Heart right ventricle (tissue), 16 donors: ENCODE measurements around the gene CDC42BPG. TPM values are rescaled to one million over a fixed set of nuclear protein-coding genes. Genes with fewer than 3 reads are reported as not detected.

Source experiments
- ATAC-seq, 8 donors: fragments of 200-7000 bp; cut with Tn5 transposase; one replicate each; pipeline ENCODE4 v1.9.1; 2020; ENCODE audit warnings: mild to moderate bottlenecking in 8 of 8, moderate library complexity in 8 of 8, moderate number of reproducible peaks in 1 of 8
- DNase-seq, 2 donors: peaks; one replicate each; pipeline ENCODE4 v3.0.0-alpha.2; 2020
- H3K27ac ChIP-seq, 10 donors: fragments of 200-600 bp; sonication (generic) in 2 of 10; one replicate each; pipeline versions ENCODE4 v1.5.0 to v1.8.0; 2020 to 2022; ENCODE audit warnings: mild to moderate bottlenecking in 3 of 10
- H3K27me3 ChIP-seq, 7 donors: fragments of 200-600 bp; one replicate each; pipeline ENCODE4 v1.8.0; 2021 to 2022; ENCODE audit warnings: mild to moderate bottlenecking in 2 of 7
- H3K36me3 ChIP-seq, 9 donors: fragments of 200-600 bp; sonication (generic) in 1 of 9; one replicate each; pipeline versions ENCODE4 v1.5.0 to v1.8.0; 2020 to 2022; ENCODE audit warnings: mild to moderate bottlenecking in 2 of 9
- H3K4me1 ChIP-seq, 9 donors: fragments of 200-600 bp; sonication (generic) in 1 of 9; one replicate each; pipeline versions ENCODE4 v1.5.0 to v1.8.0; 2020 to 2022; ENCODE audit warnings: mild to moderate bottlenecking in 4 of 9
- H3K4me3 ChIP-seq, 10 donors: fragments of 200-600 bp; sonication (generic) in 2 of 10; one replicate each; pipeline versions ENCODE4 v1.5.0 to v1.8.0; 2020 to 2022; ENCODE audit warnings: mild to moderate bottlenecking in 7 of 10, moderate library complexity in 2 of 10
- H3K9me3 ChIP-seq, 11 donors: fragments of 200-600 bp in 10 of 11; sonication (generic) in 2 of 11; one replicate each; pipeline versions ENCODE4 v1.5.0 to v1.8.0; 2013 to 2022; ENCODE audit warnings: mild to moderate bottlenecking in 2 of 11, control low read depth in 1 of 11, moderate library complexity in 1 of 11
- WGBS, 2 donors: extraction: QIAGEN DNeasy Blood & Tissue Kit; methylation state at CpG; one replicate each; pipeline ENCODE4 v1.1.7; 2013; ENCODE audit warnings: inconsistent platforms in 1 of 2; 5-methylcytosine and 5-hydroxymethylcytosine counted together
- intact Hi-C, 10 donors: fragments of 100-400 bp; cut with DNase I; formaldehyde crosslinking; loops; one replicate each; pipeline versions ENCODE4 v1.11.1 to v1.14.2; 2022
- polyA plus RNA-seq, 2 donors: library from polyadenylated mRNA; stranded (reverse); fragments of 200-250 nt; gene quantifications; one replicate each; pipeline ENCODE4 v1.2.3, GENCODE V29; 2013
- total RNA-seq, 10 donors: library from RNA; stranded (reverse); fragmentation: NEBNext Ultra II Directional in 3 of 10; extraction: Animal tissue kit (Norgen Biotek cat#: 25700) in 3 of 10; gene quantifications; one replicate each; pipeline versions ENCODE4 v1.2.1 to v1.2.4, GENCODE V29; 2021 to 2023
- TF ChIP-seq, protein P1 (sequence below), 9 donors: fragments of 200-600 bp; sonication (generic) in 2 of 9; IDR thresholded peaks; one replicate each; pipeline versions ENCODE4 v1.5.0 to v1.8.0; 2021 to 2022; ENCODE audit warnings: antibody characterized with exemption in 9 of 9, mild to moderate bottlenecking in 5 of 9, moderate library complexity in 1 of 9
- donor health status: Arrhythmogenic right ventricular cardiomyopathy.
- donor health status: ischemic (EF 13 %, LVEDD 7.1; RV severe dilation, severe dysfunction).
- donor health status: healthy with polysubstance abuse.
- donor health status: DM: no; HTN: yes; CAD: no.
- donor health status: DM: no; HTN: no; CAD: no.
- donor health status: ischemic (EF 25% LVEDD 6.9; RV normal size, moderate dysfunction).
- donor health status: ischemic (EF 25% LVEDD 5.7; RV mildly dilated, moderate dysfunction).
- donor health status: healthy.
- donor health status: DM: yes; HTN: yes; CAD: no.
- donor health status: Ischemic cardiomyopathy.
- donor health status: ischemic (EF 35%, LVEDD 5.7; RV mildly dilated, moderate dysfunction).
- donor health status: nonischemic (EF 11% LVEDD 7.7; RV severe dilation, severe dysfunction).
- donor health status: DM: yes; HTN: yes; CAD: no.
- donor health status: PGD.
- donor health status: ischemic (EF 29% LVEDD 5.4; RV normal size, mild dysfunction).
- donor health status: nonischemic (EF 23%, LVEDD 6.1; RV moderate dilation, normal function).

CDC42BPG gene
- total and polyA plus RNA-seq, 12 donors, result 0.04 to 1.3 (median 0.27) TPM

DNA sequence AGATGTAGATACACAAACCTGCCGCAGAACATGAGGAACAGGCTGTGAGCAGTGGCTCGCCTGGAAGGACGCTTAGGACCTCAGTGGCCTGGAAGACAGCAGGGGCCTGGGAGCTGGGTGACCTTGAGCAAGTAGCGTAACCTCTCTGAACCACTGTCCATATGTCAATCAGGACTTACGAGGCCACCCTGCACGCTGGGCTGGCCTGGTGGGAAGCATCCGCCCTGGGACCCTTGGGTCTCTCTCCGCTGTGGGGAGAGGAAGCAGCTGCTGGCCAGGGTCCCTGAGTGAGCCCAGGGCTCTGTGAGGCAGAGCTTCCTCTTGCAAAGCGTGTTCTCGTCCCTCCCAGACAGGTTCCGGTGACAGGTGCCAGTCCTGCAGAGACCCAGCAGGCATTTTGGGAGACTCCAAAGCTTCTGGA, 48.0 kb upstream of the CDC42BPG start:
- ATAC-seq (peak in 2 of 8 donors; percentile 2 to 10), DNase-seq (peak in 1 of 2 donors; percentile 62)
- 52 to 66% methylated on average over 11 of the region's 11 CpGs for WGBS, 2 donors
- Histone ChIP-seq H3K27me3 (no peaks in the 10 kb centered on the region), H3K36me3 (peaks cover 0 to 31% (median 3%) of the 10 kb centered on the region in 9 donors), H3K9me3 (no peaks in the 10 kb centered on the region), H3K4me1 (peaks cover 15 to 57% (median 40%) of the 10 kb centered on the region in 9 donors), H3K27ac (peak overlapping the region in 8 of 10 donors; percentile 34 to 77 (median 66)), H3K4me3 (no peak overlapping the region)
- intact Hi-C loops, result loop anchor here in 5 of 10 donors (1.0 to 10.0 kb wide), 3 partner anchors 44 to 108 kb away; no protein-coding TSS in a partner anchor
- TF ChIP-seq, protein P1, sequence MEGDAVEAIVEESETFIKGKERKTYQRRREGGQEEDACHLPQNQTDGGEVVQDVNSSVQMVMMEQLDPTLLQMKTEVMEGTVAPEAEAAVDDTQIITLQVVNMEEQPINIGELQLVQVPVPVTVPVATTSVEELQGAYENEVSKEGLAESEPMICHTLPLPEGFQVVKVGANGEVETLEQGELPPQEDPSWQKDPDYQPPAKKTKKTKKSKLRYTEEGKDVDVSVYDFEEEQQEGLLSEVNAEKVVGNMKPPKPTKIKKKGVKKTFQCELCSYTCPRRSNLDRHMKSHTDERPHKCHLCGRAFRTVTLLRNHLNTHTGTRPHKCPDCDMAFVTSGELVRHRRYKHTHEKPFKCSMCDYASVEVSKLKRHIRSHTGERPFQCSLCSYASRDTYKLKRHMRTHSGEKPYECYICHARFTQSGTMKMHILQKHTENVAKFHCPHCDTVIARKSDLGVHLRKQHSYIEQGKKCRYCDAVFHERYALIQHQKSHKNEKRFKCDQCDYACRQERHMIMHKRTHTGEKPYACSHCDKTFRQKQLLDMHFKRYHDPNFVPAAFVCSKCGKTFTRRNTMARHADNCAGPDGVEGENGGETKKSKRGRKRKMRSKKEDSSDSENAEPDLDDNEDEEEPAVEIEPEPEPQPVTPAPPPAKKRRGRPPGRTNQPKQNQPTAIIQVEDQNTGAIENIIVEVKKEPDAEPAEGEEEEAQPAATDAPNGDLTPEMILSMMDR (IDR thresholded peaks at IDR 0.05), result no peak

DNA sequence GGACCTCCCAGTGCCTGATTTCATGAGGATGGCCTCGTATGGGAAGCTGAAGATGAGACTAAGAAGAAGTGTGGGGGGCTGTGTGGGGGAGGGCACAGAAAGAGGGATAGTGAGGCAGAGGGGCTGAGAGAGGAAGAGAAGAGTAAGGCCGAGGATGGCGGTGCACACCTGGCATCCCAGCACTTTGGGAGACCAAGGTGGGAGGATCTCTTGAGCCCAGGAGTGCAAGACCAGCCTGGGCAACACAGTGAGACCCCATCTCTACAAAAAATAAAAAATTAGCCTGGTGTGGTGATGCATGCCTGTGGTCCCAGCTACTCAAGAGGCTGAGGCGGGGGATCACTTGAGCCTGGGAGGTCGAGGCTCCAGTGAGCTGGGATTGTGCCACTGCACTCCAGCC, 47.4 kb upstream of the CDC42BPG start:
- WGBS, 2 donors, result 80 to 81% methylated on average over 5 of the region's 5 CpGs
- TF ChIP-seq, protein P1 (IDR thresholded peaks at IDR 0.05), result no peak
- Histone ChIP-seq H3K4me3 (no peak overlapping the region), H3K36me3 (peaks cover 0 to 25% (median 0%) of the 10 kb centered on the region in 9 donors), H3K9me3 (no peaks in the 10 kb centered on the region), H3K27me3 (no peaks in the 10 kb centered on the region), H3K4me1 (peaks cover 15 to 60% (median 45%) of the 10 kb centered on the region in 9 donors), H3K27ac (peak overlapping the region in 7 of 10 donors; percentile 34 to 77 (median 68))
- intact Hi-C loops, result loop anchor here in 5 of 10 donors (1.0 to 10.0 kb wide), 3 partner anchors 44 to 107 kb away; no protein-coding TSS in a partner anchor
- DNase-seq (no peak), ATAC-seq (no peak)

DNA sequence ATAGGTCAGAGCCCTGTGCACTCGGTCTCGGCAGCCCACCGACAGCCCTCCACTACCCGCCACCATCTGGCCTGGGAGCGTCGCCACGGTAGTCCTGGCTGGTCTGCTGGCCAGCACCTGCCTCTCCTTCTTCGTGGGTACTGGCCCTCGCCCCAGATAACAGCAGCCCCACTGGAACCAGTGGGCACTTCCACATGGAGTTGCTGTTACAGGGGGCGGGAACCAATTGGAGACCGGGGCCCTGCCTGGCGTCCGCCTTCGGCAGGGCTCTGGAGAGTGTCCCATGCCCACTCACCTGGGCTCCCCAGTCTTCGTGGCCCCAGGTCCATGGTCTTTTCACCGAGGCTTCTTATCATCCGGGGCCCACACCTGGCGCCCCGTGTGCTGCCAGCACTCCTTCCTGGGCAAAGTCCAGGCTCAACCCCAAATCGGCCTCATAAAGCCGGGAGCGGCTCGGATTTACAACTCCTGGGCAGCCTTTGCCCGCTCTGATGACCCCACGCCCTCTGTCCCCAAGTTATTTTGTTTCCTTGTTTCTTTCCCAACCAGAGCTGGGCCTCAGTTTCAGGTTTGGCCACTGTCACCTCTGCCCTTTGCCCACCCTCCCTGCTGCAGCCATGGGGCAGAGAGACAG, 46.9 kb upstream of the CDC42BPG start:
- 90 to 93% methylated on average over 25 of the region's 25 CpGs for WGBS, 2 donors
- intact Hi-C loops, result loop anchor here in 4 of 10 donors (5.0 to 10.0 kb wide), 2 partner anchors 44 to 107 kb away; no protein-coding TSS in a partner anchor

DNA sequence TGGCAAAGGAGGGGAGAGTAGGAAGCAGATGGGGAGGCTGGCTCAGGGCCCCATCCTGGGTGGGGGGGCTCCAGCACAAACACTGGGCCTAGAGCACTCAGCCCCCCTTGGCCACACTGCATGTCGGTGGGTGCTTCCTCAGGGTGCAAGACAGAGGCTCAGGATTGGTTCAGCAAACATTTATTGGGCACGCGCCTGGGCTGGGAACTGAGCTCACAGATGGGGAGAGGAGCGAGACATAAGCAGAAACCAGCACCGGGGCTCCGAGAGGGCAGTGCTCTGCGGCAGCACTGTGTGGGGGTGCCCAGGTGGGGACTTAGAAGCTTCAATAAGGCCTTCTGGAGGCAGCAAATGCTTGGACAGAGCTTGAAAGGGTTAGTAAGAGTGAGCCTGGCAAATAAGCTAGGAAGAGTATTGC, 46.1 kb upstream of the CDC42BPG start:
- no peaks in the 10 kb centered on the region for H3K27me3 ChIP-seq
- DNase-seq, result no peak
- peak overlapping the region in 3 of 10 donors; percentile 19 to 48 (median 31) for H3K27ac ChIP-seq
- H3K4me1 ChIP-seq, result peaks cover 15 to 60% (median 46%) of the 10 kb centered on the region in 9 donors
- intact Hi-C loops, result loop anchor here in 4 of 10 donors (5.0 to 10.0 kb wide), 2 partner anchors 43 to 106 kb away; no protein-coding TSS in a partner anchor
- ATAC-seq, result no peak
- 90 to 93% methylated on average over 7 of the region's 7 CpGs for WGBS, 2 donors
- H3K36me3 ChIP-seq, result peaks cover 0 to 12% (median 0%) of the 10 kb centered on the region in 9 donors
- no peaks in the 10 kb centered on the region for H3K9me3 ChIP-seq
- no peak overlapping the region for H3K4me3 ChIP-seq
- TF ChIP-seq, protein P1 (IDR thresholded peaks at IDR 0.05), result no peak

More for the DNA sequence above, 46.9 kb upstream of the CDC42BPG start:
- no peak overlapping the region for H3K4me3 ChIP-seq
- H3K36me3 ChIP-seq, result peaks cover 0 to 20% (median 0%) of the 10 kb centered on the region in 9 donors
- DNase-seq (no peak), ATAC-seq (no peak)
- TF ChIP-seq, protein P1 (IDR thresholded peaks at IDR 0.05), result no peak
- H3K4me1 ChIP-seq, result peaks cover 15 to 60% (median 46%) of the 10 kb centered on the region in 9 donors
- H3K27me3 ChIP-seq, result no peaks in the 10 kb centered on the region
- H3K27ac ChIP-seq, result peak overlapping the region in 4 of 10 donors; percentile 68 to 77 (median 72)
- H3K9me3 ChIP-seq, result no peaks in the 10 kb centered on the region
